HepG2 (cell line): ENCODE results near the gene TRPM1. TPM values are rescaled to one million over a fixed set of nuclear protein-coding genes. Genes with fewer than 3 reads are reported as not detected.

Source experiments
- ATRX ChIP-seq: sonication (generic); formaldehyde crosslinking; IDR thresholded peaks from 2 replicates; pipeline ENCODE4 v1.4.0; 2020; ENCODE audit warnings: missing genetic modification reagents, borderline replicate concordance
- NAIF1 ChIP-seq: sonication (generic); formaldehyde crosslinking; IDR thresholded peaks from 2 replicates; pipeline ENCODE4 v1.5.0; 2020; ENCODE audit warnings: mild to moderate bottlenecking, missing genetic modification reagents, borderline replicate concordance
- SUZ12 ChIP-seq: fragments of 150-350 bp; IDR thresholded peaks from 2 replicates; pipeline ENCODE4 v1.6.1; 2014; ENCODE audit warnings: low read depth, low read length
- TBX3 ChIP-seq: fragments of 450-650 bp; IDR thresholded peaks from 2 replicates; pipeline ENCODE4 v1.6.1; 2017; ENCODE audit warnings: antibody characterized with exemption, mild to moderate bottlenecking, inconsistent platforms, borderline replicate concordance
- TOE1 ChIP-seq: sonication (generic); formaldehyde crosslinking; IDR thresholded peaks from 2 replicates; pipeline ENCODE4 v1.4.0; 2020; ENCODE audit warnings: mild to moderate bottlenecking, missing genetic modification reagents
- TOPORS ChIP-seq: sonication (generic); formaldehyde crosslinking; IDR thresholded peaks from 2 replicates; pipeline ENCODE4 v1.8.0; 2023; ENCODE audit warnings: mild to moderate bottlenecking, missing genetic modification reagents
- ZBTB2 ChIP-seq: sonication (generic); formaldehyde crosslinking; IDR thresholded peaks from 2 replicates; pipeline ENCODE4 v1.8.0; 2022; ENCODE audit warnings: low read depth, missing genetic modification reagents
- ZBTB43 ChIP-seq: sonication (generic); formaldehyde crosslinking; conservative IDR thresholded peaks from 2 replicates; pipeline ENCODE4 v1.4.0; 2020; ENCODE audit warnings: missing genetic modification reagents
- ZNF317 ChIP-seq: sonication (generic); formaldehyde crosslinking; IDR thresholded peaks from 2 replicates; pipeline ENCODE4 v1.5.0; 2020; ENCODE audit warnings: mild to moderate bottlenecking, missing genetic modification reagents
- ZNF460 ChIP-seq: sonication (generic); formaldehyde crosslinking; IDR thresholded peaks from 2 replicates; pipeline ENCODE4 v1.5.1; 2020; ENCODE audit warnings: missing genetic modification reagents, mild to moderate bottlenecking, borderline replicate concordance
- ZNF766 ChIP-seq: sonication (generic); formaldehyde crosslinking; IDR thresholded peaks from 2 replicates; pipeline ENCODE4 v1.5.0; 2020; ENCODE audit warnings: missing genetic modification reagents, borderline replicate concordance
- ZNF770 ChIP-seq: sonication (generic); formaldehyde crosslinking; IDR thresholded peaks from 2 replicates; pipeline ENCODE4 v1.5.0; 2020; ENCODE audit warnings: mild to moderate bottlenecking, missing genetic modification reagents
- ZSCAN25 ChIP-seq: sonication (generic); formaldehyde crosslinking; IDR thresholded peaks from 2 replicates; pipeline ENCODE4 v1.8.0; 2022; ENCODE audit warnings: mild to moderate bottlenecking, missing genetic modification reagents
- polyA plus RNA-seq, 8 experiments: library from polyadenylated mRNA; depleted of rRNA in 3 of 8; stranded (reverse) in 7 of 8; unstranded in 1 of 8; fragments of >200 nt; fragmentation: Illumina TruSeq in 4 of 8; extraction: Trizol in 4 of 8; gene quantifications; 2 replicates each; pipeline versions ENCODE4 v1.2.1 to v1.2.3, GENCODE V29; 2011 to 2016; ENCODE audit warnings: low read depth in 4 of 8, missing spikeins in 1 of 8, mixed read lengths in 1 of 8; ENCODE audit not compliant: insufficient read depth in 1 of 8
- total RNA-seq, 5 experiments: library from RNA; depleted of rRNA; stranded (reverse); fragments of >200 nt; fragmentation: Illumina TruSeq; extraction: Trizol; gene quantifications; 2 replicates each; pipeline ENCODE4 v1.2.3, GENCODE V29; 2016; ENCODE audit warnings: low read depth in 1 of 5
- TF ChIP-seq, protein P1 (sequence below): IDR thresholded peaks from 2 replicates; pipeline ENCODE4 v1.6.1; 2016; ENCODE audit warnings: missing genetic modification reagents, missing compliant biosample characterization
- TF ChIP-seq, protein P2 (sequence below): sonication (generic); formaldehyde crosslinking; IDR thresholded peaks from 2 replicates; pipeline ENCODE4 v1.5.0; 2020; ENCODE audit warnings: mild to moderate bottlenecking, missing genetic modification reagents, borderline replicate concordance

The TRPM1 gene
- total and polyA plus RNA-seq, 2 of the 13 experiments (the other 11 are each of a cell fraction or from before 2014, with no cell fraction given): not detected

DNA sequence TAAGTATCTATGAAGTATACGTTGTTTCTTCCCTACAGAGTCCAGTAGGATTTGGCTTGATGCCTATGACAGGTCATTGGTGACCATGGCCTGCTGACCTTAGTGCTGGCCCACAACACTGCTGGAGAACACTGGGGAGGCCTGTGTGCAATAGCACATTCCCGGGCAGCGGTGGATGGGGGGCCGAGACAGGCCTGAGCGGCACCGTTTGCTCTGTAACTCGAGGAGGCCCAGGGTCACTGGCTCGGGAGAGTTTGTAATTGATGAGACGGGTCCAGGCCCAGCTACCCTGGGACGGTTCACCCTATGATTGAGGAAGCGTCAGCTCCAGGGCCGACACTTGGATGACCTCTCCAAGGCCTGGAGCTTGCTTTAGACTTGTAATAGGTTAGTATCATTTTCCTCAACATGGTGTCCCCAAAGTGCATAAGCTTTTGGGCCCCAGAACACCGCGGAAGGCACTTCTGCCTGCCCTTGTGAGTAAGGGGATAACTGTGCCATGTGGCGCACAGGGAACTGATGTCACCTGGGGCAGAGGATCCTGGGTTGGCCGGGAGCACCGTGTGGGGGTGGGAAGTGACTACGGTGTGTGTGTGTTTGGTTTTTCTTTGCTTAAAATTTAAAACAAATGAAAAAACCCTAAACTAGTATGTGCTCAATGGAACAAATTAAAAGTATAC is 12.0 kb downstream of the TRPM1 start (continued):
- TF ChIP-seq TBX3 (no peak), NAIF1 (CRISPR knock-in tag) (no peak), ZNF770 (CRISPR knock-in tag) (no peak), ZNF460 (CRISPR knock-in tag) (no peak; the same call in 1 of the 2 replicates), ATRX (no peak), ZNF317 (0 out of 2 replicates have a peak, but pooled peaks have one; percentile 27), ZBTB43 (CRISPR knock-in tag) (no peak), TOPORS (CRISPR knock-in tag) (no peak), ZBTB2 (no peak), TOE1 (no peak), ZNF766 (CRISPR knock-in tag) (no peak), ZSCAN25 (CRISPR knock-in tag) (no peak), SUZ12 (no peak)
- TF ChIP-seq, protein P1, sequence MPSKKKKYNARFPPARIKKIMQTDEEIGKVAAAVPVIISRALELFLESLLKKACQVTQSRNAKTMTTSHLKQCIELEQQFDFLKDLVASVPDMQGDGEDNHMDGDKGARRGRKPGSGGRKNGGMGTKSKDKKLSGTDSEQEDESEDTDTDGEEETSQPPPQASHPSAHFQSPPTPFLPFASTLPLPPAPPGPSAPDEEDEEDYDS (CRISPR knock-in tag): no peak
- TF ChIP-seq, protein P2, sequence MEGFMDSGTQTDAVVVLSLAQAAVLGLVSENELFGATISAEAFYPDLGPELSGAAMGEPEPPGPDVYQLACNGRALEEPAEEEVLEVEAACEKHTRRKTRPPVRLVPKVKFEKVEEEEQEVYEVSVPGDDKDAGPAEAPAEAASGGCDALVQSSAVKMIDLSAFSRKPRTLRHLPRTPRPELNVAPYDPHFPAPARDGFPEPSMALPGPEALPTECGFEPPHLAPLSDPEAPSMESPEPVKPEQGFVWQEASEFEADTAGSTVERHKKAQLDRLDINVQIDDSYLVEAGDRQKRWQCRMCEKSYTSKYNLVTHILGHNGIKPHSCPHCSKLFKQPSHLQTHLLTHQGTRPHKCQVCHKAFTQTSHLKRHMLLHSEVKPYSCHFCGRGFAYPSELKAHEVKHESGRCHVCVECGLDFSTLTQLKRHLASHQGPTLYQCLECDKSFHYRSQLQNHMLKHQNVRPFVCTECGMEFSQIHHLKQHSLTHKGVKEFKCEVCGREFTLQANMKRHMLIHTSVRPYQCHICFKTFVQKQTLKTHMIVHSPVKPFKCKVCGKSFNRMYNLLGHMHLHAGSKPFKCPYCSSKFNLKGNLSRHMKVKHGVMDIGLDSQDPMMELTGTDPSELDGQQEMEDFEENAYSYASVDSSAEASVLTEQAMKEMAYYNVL: no peak
